ENCODE measurements around the gene AGPAT4. TPM values are rescaled to one million over a fixed set of nuclear protein-coding genes. Genes with fewer than 3 reads are reported as not detected.

The AGPAT4 gene
- total and polyA plus RNA-seq, 2 of the 13 experiments (the other 11 are each of a cell fraction or from before 2014, with no cell fraction given): 0.07 to 0.13 TPM

DNA sequence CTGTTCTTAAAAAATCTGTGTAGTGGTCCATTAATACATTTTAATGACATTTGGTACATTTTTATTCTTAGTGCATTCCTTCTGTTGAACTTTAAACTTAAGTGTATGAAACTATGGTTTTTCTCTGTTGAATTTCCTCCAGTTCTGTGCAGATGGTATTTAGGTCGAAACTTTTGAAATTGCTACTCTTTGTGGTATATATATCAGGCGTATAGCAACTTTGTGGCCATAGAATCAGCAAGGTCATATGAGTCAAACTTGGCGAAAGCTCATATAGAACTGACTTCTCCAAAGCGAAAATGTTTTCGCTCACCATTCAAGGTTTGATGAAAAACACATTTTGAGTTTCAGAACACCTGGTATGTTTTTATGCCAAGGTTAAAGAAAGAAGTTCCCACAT, 188.6 kb downstream of the AGPAT4 start:
- H3K9me3 ChIP-seq (ENCODE audit: low read length): no peaks in the 10 kb centered on the region
- no peak for FAIRE-seq
- TF ChIP-seq ARHGAP35 (CRISPR knock-in tag; IDR thresholded peaks at IDR 0.05; ENCODE audit: borderline replicate concordance) (no peak), TRIM24 (CRISPR knock-in tag; IDR thresholded peaks at IDR 0.05) (no peak), SMARCE1 (IDR thresholded peaks at IDR 0.05; ENCODE audit: borderline replicate concordance) (no peak)
- no peak overlapping the region for H3K27ac ChIP-seq (ENCODE audit: extremely low read length, insufficient read depth, low read length)
- CTCF ChIA-PET (ENCODE audit: low intra/inter-chr PET ratio, low total read pairs): no interaction called here
- intact Hi-C loops (cut with micrococcal nuclease; ENCODE audit: unreplicated experiment): no loop called here
- H3K4me2 ChIP-seq (ENCODE audit: low read depth, low read length): no peak overlapping the region
- no TSS peak for BruUV-seq (replicated peaks)
- no peak overlapping the region for H2AFZ ChIP-seq (ENCODE audit: low read length)
- no peak for ATAC-seq
- no peaks in the 10 kb centered on the region for H3K79me2 ChIP-seq (ENCODE audit: insufficient read depth, low read length)
- WGBS (ENCODE audit: low lambda C conversion rate): 96% methylated on average over 5 of the region's 5 CpGs
- no peak overlapping the region for H3K4me3 ChIP-seq (replicated peaks in 1 of 3; ENCODE audit: insufficient read depth in 1 of 3, low read depth in 2 of 3, low read length in 3 of 3)
- POLR2A ChIA-PET: no interaction called here
- H3K27me3 ChIP-seq (ENCODE audit: control insufficient read depth in 1 of 2, insufficient read depth in 2 of 2, low read length in 2 of 2): no peaks in the 10 kb centered on the region
- in situ Hi-C loops (cut with HindIII; ENCODE audit: extremely low pct_ligation_motif_present, low pct_unique_long_range_greater_than_20kb): no loop called here
- no peak for DNase-seq (ENCODE audit: low spot score)
- peaks cover 21 to 91% of the 10 kb centered on the region in 2 experiments for H3K36me3 ChIP-seq (replicated peaks in 1 of 2; ENCODE audit: control insufficient read depth in 1 of 2, insufficient read depth in 2 of 2, low read length in 2 of 2)
- no peaks in the 10 kb centered on the region for H4K20me1 ChIP-seq (ENCODE audit: insufficient read depth, low read length)
- no peak overlapping the region for H3K9ac ChIP-seq (ENCODE audit: insufficient read depth, low read depth, low read length)
- no peaks in the 10 kb centered on the region for H3K4me1 ChIP-seq (ENCODE audit: insufficient read depth, low read length)

DNA sequence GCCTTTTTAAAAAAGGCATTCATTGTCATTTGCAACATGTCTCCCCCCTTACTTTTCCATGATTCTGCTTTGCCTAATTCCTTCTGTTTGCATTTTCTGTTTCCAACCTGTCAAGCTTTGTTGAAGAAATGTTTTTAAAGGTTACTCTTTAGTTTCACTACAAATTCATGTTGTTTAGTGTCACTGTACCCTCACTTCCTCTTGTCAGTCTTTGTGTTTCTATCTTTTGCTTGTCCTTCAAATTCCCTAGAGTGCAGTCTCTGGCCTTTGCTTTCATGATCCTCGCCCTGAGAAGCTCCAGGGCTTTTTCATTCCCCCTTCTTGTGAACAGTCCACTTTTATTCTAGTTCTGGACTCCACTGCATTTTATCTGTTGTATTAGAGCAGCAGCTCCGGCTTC, 191.6 kb downstream of the AGPAT4 start:
- FAIRE-seq (no peak), ATAC-seq (no peak), DNase-seq (ENCODE audit: low spot score) (no peak)
- Histone ChIP-seq H3K4me2 (ENCODE audit: low read depth, low read length) (no peak overlapping the region), H3K27ac (ENCODE audit: extremely low read length, insufficient read depth, low read length) (no peak overlapping the region), H3K27me3 (ENCODE audit: control insufficient read depth in 1 of 2, insufficient read depth in 2 of 2, low read length in 2 of 2) (no peaks in the 10 kb centered on the region), H4K20me1 (ENCODE audit: insufficient read depth, low read length) (no peaks in the 10 kb centered on the region), H2AFZ (ENCODE audit: low read length) (no peak overlapping the region), H3K4me1 (ENCODE audit: insufficient read depth, low read length) (no peaks in the 10 kb centered on the region), H3K36me3 (replicated peaks in 1 of 2; ENCODE audit: control insufficient read depth in 1 of 2, insufficient read depth in 2 of 2, low read length in 2 of 2) (peaks cover 14 to 80% of the 10 kb centered on the region in 2 experiments), H3K9me3 (ENCODE audit: low read length) (no peaks in the 10 kb centered on the region), H3K4me3 (replicated peaks in 1 of 3; ENCODE audit: insufficient read depth in 1 of 3, low read depth in 2 of 3, low read length in 3 of 3) (no peak overlapping the region), H3K9ac (ENCODE audit: insufficient read depth, low read depth, low read length) (no peak overlapping the region), H3K79me2 (ENCODE audit: insufficient read depth, low read length) (no peaks in the 10 kb centered on the region)
- intact Hi-C loops (cut with micrococcal nuclease; ENCODE audit: unreplicated experiment): no loop called here
- 93% methylated on average over 2 of the region's 2 CpGs for WGBS (ENCODE audit: low lambda C conversion rate)
- ChIA-PET POLR2A (no interaction called here), CTCF (ENCODE audit: low intra/inter-chr PET ratio, low total read pairs) (no interaction called here)
- TF ChIP-seq, protein P1, sequence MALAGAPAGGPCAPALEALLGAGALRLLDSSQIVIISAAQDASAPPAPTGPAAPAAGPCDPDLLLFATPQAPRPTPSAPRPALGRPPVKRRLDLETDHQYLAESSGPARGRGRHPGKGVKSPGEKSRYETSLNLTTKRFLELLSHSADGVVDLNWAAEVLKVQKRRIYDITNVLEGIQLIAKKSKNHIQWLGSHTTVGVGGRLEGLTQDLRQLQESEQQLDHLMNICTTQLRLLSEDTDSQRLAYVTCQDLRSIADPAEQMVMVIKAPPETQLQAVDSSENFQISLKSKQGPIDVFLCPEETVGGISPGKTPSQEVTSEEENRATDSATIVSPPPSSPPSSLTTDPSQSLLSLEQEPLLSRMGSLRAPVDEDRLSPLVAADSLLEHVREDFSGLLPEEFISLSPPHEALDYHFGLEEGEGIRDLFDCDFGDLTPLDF (CRISPR knock-in tag; IDR thresholded peaks at IDR 0.05): no peak
- TF ChIP-seq CBX1 (IDR thresholded peaks at IDR 0.05; ENCODE audit: low read depth) (no peak), HNF4G (IDR thresholded peaks at IDR 0.05; ENCODE audit: borderline replicate concordance, low read depth, low read length) (no peak), HNF4G (CRISPR knock-in tag; IDR thresholded peaks at IDR 0.05; ENCODE audit: borderline replicate concordance, low read depth) (no peak), SCMH1 (CRISPR knock-in tag; IDR thresholded peaks at IDR 0.05; ENCODE audit: borderline replicate concordance) (no peak), CC2D1A (CRISPR knock-in tag; IDR thresholded peaks at IDR 0.05) (no peak), THYN1 (CRISPR knock-in tag; IDR thresholded peaks at IDR 0.05; ENCODE audit: borderline replicate concordance, low read depth) (no peak)
- in situ Hi-C loops (cut with HindIII; ENCODE audit: extremely low pct_ligation_motif_present, low pct_unique_long_range_greater_than_20kb): no loop called here
- no TSS peak for BruUV-seq (replicated peaks)

Measured in HepG2 (cell line).